ENCODE measurements around the gene RRM2. TPM values are rescaled to one million over a fixed set of nuclear protein-coding genes. Genes with fewer than 3 reads are reported as not detected.

The RRM2 gene
- total and polyA plus RNA-seq, 2 experiments from 2014 or later: 108 to 119 TPM

- Histone ChIP-seq H3K36me3 (ENCODE audit: insufficient read depth) (peaks cover 6% of the 10 kb centered on the region; the same call in 1 of the 2 replicates), H2AFZ (no peak overlapping the region), H3K27me3 (ENCODE audit: insufficient read depth) (no peaks in the 10 kb centered on the region), H3K4me3 (no peak overlapping the region), H3K79me2 (replicated peaks; ENCODE audit: insufficient read depth) (no peaks in the 10 kb centered on the region), H3K27ac (ENCODE audit: low read depth) (no peak overlapping the region), H4K20me1 (replicated peaks; ENCODE audit: insufficient read depth) (peaks cover 8% of the 10 kb centered on the region), H3K9me2 (ENCODE audit: insufficient read depth) (no peaks in the 10 kb centered on the region), H3F3A (replicated peaks; ENCODE audit: low read depth) (no peaks in the 10 kb centered on the region), H3K4me1 (ENCODE audit: insufficient read depth) (no peaks in the 10 kb centered on the region), H3K4me2 (no peak overlapping the region)
- H3K27ac Mint-ChIP-seq: no peak overlapping the region
- H3K9me3 Mint-ChIP-seq: no peaks in the 10 kb centered on the region
- ATAC-seq (no peak), DNase-seq (ENCODE audit: low spot score) (no peak)
- H3K4me3 Mint-ChIP-seq: no peak overlapping the region
- TF ChIP-seq, protein P1, sequence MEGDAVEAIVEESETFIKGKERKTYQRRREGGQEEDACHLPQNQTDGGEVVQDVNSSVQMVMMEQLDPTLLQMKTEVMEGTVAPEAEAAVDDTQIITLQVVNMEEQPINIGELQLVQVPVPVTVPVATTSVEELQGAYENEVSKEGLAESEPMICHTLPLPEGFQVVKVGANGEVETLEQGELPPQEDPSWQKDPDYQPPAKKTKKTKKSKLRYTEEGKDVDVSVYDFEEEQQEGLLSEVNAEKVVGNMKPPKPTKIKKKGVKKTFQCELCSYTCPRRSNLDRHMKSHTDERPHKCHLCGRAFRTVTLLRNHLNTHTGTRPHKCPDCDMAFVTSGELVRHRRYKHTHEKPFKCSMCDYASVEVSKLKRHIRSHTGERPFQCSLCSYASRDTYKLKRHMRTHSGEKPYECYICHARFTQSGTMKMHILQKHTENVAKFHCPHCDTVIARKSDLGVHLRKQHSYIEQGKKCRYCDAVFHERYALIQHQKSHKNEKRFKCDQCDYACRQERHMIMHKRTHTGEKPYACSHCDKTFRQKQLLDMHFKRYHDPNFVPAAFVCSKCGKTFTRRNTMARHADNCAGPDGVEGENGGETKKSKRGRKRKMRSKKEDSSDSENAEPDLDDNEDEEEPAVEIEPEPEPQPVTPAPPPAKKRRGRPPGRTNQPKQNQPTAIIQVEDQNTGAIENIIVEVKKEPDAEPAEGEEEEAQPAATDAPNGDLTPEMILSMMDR (conservative IDR thresholded peaks at IDR 0.05; ENCODE audit: low read depth in 2 of 2): peak in 1 of 2 experiments; percentile 24; a peak in 1 of 4 replicates
- TF ChIP-seq POLR2AphosphoS5 (IDR thresholded peaks at IDR 0.05; ENCODE audit: low read depth) (no peak), NANOG (IDR thresholded peaks at IDR 0.05; ENCODE audit: borderline replicate concordance) (no peak), EZH2 (IDR thresholded peaks at IDR 0.05; ENCODE audit: low read depth, unreplicated experiment) (no peak), ZNF114 (CRISPR knock-in tag; IDR thresholded peaks at IDR 0.05) (no peak)
- H3K36me3 Mint-ChIP-seq (ENCODE audit: low read depth): peaks cover 26% of the 10 kb centered on the region
- peaks cover 18% of the 10 kb centered on the region for H3K27me3 Mint-ChIP-seq (ENCODE audit: insufficient read depth, low read depth, poor library complexity)
- H3K4me1 Mint-ChIP-seq: peaks cover 3% of the 10 kb centered on the region; the same call in 2 of the 3 replicates
Observed at GRCh38 chr2:10140841-10141610, 18.5 kb downstream of the RRM2 start.

DNA sequence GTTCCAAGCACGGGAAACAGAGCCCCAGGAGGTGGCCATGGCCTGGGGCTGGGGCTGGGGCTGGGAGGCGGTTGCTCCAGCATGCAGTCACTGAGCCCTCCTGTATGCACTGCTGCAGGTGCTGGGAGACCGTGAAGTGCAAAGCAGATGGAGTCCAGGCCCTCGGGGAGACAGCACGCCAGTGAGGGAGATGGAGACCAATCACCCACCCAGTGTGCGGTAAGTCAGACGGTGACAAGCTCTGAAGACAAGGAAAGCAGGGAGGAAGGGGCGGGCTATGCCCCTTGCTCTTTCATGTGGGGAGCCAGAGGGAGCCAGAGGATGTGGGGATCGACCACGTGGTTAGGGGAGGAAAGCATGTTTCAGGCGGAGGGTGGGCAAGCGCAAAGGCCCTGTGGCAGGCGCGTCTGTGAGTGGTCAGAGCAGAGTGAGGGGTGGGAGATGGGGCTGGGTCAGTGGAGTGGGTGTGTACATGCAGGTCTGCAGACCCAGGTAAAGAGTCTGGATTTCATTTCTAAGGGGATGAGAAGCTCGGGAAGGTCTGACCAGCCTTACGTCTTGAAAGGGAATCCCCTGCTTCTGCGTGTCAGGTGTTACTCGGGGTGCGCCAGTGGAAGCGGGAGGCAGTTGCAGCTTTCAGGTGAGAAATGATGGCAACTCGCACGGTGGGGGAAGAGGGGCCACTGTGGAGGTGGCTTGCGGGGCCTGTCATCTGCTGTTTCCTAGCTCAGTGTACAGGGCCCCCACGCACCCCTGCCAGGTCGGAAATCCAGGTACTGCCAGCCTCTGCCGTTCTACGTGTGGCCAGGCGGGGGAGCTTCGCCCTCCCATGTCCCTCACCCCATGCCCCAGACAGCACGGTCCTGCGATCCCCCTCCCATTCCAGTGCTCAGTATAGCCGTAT, 19.4 kb downstream of the RRM2 start:
- 0 out of 2 replicates have a peak overlapping the region, but pooled peaks have one; percentile 53 for H3K27ac Mint-ChIP-seq
- H3K36me3 Mint-ChIP-seq (ENCODE audit: low read depth): peaks cover 23% of the 10 kb centered on the region
- no peaks in the 10 kb centered on the region for H3K9me3 Mint-ChIP-seq
- no peak overlapping the region for H3K27ac ChIP-seq (ENCODE audit: low read depth)
- H3K9me2 ChIP-seq (ENCODE audit: insufficient read depth): no peaks in the 10 kb centered on the region
- H3K79me2 ChIP-seq (replicated peaks; ENCODE audit: insufficient read depth): no peaks in the 10 kb centered on the region
- no peak overlapping the region for H2AFZ ChIP-seq
- H3K4me1 ChIP-seq (ENCODE audit: insufficient read depth): no peaks in the 10 kb centered on the region
- TF ChIP-seq, protein P1 (conservative IDR thresholded peaks at IDR 0.05; ENCODE audit: low read depth in 2 of 2): peak; percentile 57 to 86
- TF ChIP-seq CREB1 (CRISPR knock-in tag; IDR thresholded peaks at IDR 0.05; ENCODE audit: low read depth): no peak
- peaks cover 6% of the 10 kb centered on the region; the same call in 1 of the 2 replicates for H3K36me3 ChIP-seq (ENCODE audit: insufficient read depth)
- H3F3A ChIP-seq (replicated peaks; ENCODE audit: low read depth): no peaks in the 10 kb centered on the region
- H4K20me1 ChIP-seq (replicated peaks; ENCODE audit: insufficient read depth): peaks cover 8% of the 10 kb centered on the region
- H3K4me2 ChIP-seq: no peak overlapping the region
- peaks cover 13% of the 10 kb centered on the region for H3K27me3 Mint-ChIP-seq (ENCODE audit: insufficient read depth, low read depth, poor library complexity)
- DNase-seq (ENCODE audit: low spot score) (peak; percentile 74), ATAC-seq (peak; percentile 92)
- peaks cover 3% of the 10 kb centered on the region; the same call in 2 of the 3 replicates for H3K4me1 Mint-ChIP-seq
- no peaks in the 10 kb centered on the region for H3K27me3 ChIP-seq (ENCODE audit: insufficient read depth)
- H3K4me3 ChIP-seq: no peak overlapping the region
- no peak overlapping the region for H3K4me3 Mint-ChIP-seq
